Vagina (tissue), 2 donors: ENCODE results near the gene UNC119.

Experiments used
- POLR2A ChIP-seq, 2 donors: fragments of 450-650 bp; IDR thresholded peaks; one replicate each; pipeline ENCODE4 v1.6.1; 2017; ENCODE audit warnings: antibody characterized with exemption in 2 of 2, mild to moderate bottlenecking in 2 of 2, moderate library complexity in 2 of 2
- TF ChIP-seq, protein P1 (sequence below), 3 experiments: fragments of 450-650 bp in 2 of 3; fragments of 200-600 bp in 1 of 3; sonication (generic) in 1 of 3; IDR thresholded peaks; one replicate each; pipeline ENCODE4 v1.5.1; 2017 to 2019; ENCODE audit warnings: antibody characterized with exemption in 3 of 3, mild to moderate bottlenecking in 2 of 3, moderate library complexity in 2 of 3

- TF ChIP-seq, protein P1, sequence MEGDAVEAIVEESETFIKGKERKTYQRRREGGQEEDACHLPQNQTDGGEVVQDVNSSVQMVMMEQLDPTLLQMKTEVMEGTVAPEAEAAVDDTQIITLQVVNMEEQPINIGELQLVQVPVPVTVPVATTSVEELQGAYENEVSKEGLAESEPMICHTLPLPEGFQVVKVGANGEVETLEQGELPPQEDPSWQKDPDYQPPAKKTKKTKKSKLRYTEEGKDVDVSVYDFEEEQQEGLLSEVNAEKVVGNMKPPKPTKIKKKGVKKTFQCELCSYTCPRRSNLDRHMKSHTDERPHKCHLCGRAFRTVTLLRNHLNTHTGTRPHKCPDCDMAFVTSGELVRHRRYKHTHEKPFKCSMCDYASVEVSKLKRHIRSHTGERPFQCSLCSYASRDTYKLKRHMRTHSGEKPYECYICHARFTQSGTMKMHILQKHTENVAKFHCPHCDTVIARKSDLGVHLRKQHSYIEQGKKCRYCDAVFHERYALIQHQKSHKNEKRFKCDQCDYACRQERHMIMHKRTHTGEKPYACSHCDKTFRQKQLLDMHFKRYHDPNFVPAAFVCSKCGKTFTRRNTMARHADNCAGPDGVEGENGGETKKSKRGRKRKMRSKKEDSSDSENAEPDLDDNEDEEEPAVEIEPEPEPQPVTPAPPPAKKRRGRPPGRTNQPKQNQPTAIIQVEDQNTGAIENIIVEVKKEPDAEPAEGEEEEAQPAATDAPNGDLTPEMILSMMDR (IDR thresholded peaks at IDR 0.05): no peak
- TF ChIP-seq POLR2A (IDR thresholded peaks at IDR 0.05): no peak
Measured at GRCh38 chr17:28549236-28550132, 2.9 kb downstream of the UNC119 start.
